ENCODE data around the gene KLHL9.

- TF ChIP-seq TEAD4 (IDR thresholded peaks at IDR 0.05) (no peak), REST (IDR thresholded peaks at IDR 0.05; ENCODE audit: low read depth) (no peak), FOXM1 (IDR thresholded peaks at IDR 0.05; ENCODE audit: borderline replicate concordance, low read depth) (no peak), MAX (IDR thresholded peaks at IDR 0.05) (no peak), EP300 (IDR thresholded peaks at IDR 0.05; ENCODE audit: borderline replicate concordance) (no peak)
Measured at GRCh38 chr9:21295992-21296391, 39.2 kb downstream of the KLHL9 start.

All from Ishikawa (cell line).